Activated CD4-positive, alpha-beta T cell treated with anti-CD3 and anti-CD28 coated beads, Interleukin-2, Interleukin-4, amounts not matched to agents 100 ng/mL and 50 ng/mL, durations not matched to agents 16 hours and 8 hours (primary cell): ENCODE data around the gene ZNF8.
"Not testable (repeated sequence)": the region's sequence is repeated elsewhere in the genome, so short reads cannot be mapped to it uniquely, and the experiment has no call there.

Source experiments
- DNase-seq: peaks from one replicate; pipeline ENCODE4 v3.0.0-alpha.2; 2020; ENCODE audit warnings: low spot score

The ZNF8 gene

DNA sequence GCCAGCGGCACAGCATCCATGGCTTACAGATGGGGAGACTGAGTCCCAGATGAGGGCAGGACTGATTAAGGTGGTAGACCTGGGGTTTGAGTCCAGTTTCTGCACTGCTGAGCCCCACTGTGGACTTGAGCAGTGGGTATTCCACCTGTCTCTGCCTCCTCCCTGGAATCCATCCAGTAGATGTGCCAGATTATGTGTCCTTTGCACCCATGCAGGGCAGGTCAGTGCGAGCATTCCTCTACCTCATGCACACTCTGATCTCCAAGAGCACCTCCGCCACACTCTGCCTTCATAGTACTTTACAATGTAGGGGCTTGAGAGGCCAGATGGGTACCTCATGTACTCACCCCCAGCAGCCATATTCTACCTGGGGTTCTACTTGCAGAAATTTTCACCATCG is 58.1 kb downstream of the ZNF8 start:
- DNase-seq, result no peak

DNA sequence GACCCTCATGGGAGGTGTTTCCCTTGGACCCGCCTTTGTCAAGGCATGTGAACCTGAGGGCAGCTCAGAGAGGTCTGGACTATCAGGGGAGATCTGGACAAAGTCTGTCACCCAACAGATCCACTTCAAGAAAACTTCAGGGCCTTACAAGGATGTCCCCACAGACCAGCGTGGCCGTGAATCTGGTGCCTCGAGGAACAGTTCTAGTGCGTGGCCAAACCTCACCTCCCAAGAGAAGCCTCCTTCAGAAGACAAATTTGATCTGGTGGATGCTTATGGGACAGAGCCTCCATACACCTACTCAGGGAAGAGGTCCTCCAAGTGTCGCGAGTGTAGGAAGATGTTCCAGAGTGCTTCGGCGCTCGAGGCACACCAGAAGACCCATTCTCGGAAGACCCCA is 59.6 kb downstream of the ZNF8 start:
- no peak for DNase-seq

- no peak for DNase-seq
Observed at GRCh38 chr19:58338825-58339558, 60.2 kb downstream of the ZNF8 start.

DNA sequence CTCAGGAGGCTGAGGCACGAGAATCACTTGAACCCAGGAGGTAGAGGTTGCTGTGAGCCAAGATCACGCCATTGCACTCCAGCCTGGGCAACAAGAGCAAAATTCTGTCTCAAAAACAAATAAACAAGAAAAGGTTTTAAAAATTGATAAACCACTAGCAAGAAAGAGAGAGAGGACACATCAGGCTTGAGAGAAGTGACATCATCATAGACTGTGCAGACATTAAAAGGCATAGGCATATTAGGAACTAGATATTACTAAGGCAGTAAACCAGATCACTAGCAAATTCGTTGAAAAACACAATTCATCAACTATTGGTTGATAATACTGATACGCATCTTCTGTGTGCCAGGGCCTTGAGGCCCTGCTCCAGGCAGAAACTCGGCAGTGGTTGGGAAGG is 66.8 kb downstream of the ZNF8 start:
- no peak for DNase-seq

DNA sequence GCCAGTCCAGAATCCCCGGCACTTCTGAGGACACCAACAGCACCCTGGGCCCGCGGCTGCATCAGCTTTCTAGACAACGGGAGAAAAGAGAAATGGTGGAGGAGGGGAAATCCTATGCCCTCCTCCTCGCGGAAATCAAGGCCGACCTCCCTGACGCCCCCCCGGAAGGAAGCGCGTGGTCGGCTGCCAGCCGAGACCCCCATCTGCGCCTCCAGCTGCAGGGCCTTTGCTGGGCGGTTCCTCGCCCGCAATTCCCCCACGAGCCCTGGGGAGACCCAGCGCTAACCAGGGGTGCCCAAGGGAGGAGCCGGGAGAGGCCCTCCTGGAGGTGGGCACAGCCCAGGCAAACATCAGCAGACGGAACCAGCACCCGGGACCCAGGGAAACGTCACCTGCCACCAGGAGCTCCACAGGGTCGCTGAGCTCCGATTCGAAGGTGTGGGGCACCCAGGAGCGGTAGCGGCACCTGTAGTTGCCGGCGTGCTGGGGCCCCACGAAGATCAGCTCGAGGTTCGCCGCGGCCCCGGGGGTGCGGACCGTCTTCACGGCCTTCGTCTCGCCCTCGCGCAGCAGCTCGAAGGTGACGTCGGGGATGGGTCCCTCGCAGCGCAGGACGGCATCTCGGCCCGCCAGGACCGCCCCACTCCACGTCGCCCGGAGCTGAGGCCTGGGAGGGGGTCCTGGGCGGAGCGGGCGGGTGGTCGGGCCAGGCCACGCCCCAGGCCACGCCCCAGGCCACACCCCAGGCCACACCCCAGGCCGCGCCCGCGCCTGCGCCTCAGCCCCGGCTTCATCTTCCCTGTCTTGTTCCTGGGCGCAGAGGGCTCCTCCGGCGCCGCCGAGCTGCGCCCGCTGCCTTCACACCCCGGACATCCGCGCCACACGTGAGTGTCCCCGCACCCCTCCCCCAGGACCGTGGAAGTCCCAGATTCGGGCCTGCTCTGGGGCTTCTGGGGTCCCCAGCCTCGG is 68.5 kb downstream of the ZNF8 start:
- peak; percentile 75 for DNase-seq

DNA sequence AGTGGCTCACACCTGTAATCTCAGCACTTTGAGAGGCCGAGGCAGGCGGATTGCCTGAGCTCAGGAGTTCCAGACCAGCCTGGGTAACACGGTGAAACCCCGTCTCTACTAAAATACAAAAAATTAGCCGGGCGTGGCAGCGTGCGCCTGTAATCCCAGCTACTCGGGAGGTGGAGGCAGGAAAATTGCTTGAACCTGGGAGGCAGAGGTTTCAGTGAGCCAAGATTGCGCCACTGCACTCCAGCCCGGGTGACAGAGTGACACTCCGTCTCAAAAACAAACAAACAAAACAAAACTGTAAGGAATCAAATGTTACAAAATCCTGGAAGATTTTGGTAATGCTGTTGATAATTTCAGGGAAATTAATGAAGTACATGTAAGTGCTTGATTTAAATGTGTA is 69.3 kb downstream of the ZNF8 start:
- not testable (repeated sequence) for DNase-seq

DNA sequence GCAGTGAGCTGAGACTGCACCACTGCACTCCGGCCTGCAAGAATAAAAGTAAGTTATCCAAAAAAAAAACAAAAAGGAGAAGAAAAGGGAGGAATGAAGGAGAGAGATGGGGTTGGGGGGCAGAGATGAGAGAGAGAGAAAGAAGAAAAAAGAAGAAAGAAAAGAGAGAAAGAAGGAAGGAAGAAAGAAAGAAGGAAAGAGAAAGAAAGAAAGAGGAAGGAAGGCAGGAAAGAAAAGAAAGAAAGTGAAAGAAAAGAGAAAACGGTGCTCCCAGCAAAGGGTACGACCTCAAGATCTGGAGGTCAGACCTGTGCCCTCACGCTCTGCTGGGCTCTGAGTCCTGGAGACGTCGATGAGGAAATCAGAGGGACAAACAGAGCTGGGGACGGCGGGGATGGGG is 70.8 kb downstream of the ZNF8 start:
- no peak for DNase-seq

GRCh38 chr19:58350001-58350861 is 71.5 kb downstream of the ZNF8 start:
- DNase-seq, result no peak

GRCh38 chr19:58350871-58351557 is 72.3 kb downstream of the ZNF8 start:
- DNase-seq, result no peak

GRCh38 chr19:58351558-58351878 is 72.8 kb downstream of the ZNF8 start:
- no peak for DNase-seq

DNA sequence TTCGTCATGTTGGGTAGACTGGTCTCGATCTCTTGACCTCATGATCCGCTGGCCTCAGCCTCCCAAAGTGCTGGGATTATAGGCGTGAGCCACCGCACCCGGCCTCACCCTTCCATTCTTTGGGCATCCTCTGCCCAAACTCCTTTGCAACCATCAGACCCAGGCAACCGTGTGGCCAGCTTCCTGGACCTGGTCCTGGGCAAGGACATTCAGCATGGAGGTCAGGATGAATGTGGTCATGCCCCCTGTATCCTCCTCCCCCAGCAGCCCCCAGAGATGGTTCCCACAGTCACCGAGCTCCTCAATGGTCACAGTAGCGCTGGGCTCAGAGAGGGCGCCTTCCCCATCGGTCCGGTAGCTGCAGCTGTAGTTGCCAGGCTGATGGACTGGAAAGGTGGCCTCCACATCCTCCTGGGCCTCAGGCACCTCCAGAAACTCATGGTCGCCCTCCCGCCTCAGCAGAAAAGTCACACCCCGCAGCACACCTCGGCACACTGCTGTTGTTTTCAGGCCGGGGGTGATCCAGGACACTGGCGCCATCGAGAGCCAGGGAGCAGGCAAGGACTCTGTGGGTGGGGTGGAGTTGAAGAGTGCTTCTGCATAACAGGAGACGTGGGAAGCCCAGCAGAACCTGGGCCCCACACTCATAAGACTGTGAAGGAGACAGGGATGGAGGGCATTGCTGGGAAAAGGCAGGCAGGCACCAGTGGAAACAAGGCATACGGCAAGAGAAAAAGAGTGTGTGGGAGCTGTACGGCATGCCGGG is 73.4 kb downstream of the ZNF8 start:
- no peak for DNase-seq
